HG03378 (cell line): ENCODE data around the gene PARD3.
"Not testable (repeated sequence)": the region's sequence is repeated elsewhere in the genome, so short reads cannot be mapped to it uniquely, and the experiment has no call there.

Experiments used
- ATAC-seq: cut with Tn5 transposase; IDR thresholded peaks from one replicate; pipeline ENCODE4 v1.9.1; 2021; ENCODE audit warnings: mild to moderate bottlenecking, moderate library complexity; ENCODE audit not compliant: unreplicated experiment

PARD3 gene

DNA sequence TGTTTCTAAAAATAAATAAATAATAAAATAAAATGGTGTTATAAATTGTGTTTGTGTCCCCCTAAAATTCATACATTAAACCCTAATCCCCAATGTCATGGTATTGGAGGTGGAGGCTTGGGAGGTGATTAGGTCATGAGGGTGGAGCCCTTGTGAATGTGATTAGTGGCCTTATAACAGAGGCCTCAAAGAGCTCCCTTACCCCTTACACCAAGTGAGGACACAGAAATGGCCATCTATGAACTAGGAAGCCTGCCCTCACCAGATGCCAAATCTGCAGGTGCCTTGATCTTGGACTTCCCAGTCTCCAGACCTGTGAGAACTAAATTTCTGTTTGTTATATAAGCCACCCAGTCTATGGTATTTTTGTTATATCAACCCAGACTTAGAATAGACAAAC lies 738.7 kb downstream of the PARD3 start:
- no peak for ATAC-seq

- no peak for ATAC-seq
Observed at GRCh38 chr10:34075254-34075926, 739.7 kb downstream of the PARD3 start.

- no peak for ATAC-seq
Observed at GRCh38 chr10:34074051-34074450, 741.0 kb downstream of the PARD3 start.

GRCh38 chr10:34067741-34068140 lies 747.4 kb downstream of the PARD3 start:
- ATAC-seq, result not testable (repeated sequence)

GRCh38 chr10:34063592-34063991 lies 751.5 kb downstream of the PARD3 start:
- no peak for ATAC-seq

DNA sequence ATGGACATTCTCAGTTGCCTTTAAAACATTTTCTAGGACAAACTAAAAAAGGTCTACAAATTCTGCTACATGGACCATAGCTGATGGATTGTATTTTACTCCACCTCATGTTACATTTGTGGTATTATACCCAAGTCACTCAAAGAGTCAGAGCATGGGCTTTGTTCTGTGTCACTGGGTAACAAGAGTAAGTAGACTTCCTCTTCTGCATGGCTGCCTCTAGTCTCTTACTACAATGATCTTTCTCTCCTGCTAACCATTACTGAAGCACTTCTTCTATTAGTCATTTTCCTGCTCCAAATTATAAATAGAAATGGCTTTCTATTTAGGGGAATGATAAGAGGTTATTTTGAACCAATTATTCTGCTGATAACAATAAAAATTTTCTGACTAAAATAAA lies 753.3 kb downstream of the PARD3 start:
- ATAC-seq, result no peak
